HG03457 (cell line): ENCODE measurements around the gene ANKRD40CL.
"Not testable (repeated sequence)": the region's sequence is repeated elsewhere in the genome, so short reads cannot be mapped to it uniquely, and the experiment has no call there.

Experiments
- ATAC-seq: cut with Tn5 transposase; IDR thresholded peaks from one replicate; pipeline ENCODE4 v1.9.1; 2021; ENCODE audit warnings: moderate number of reproducible peaks; ENCODE audit not compliant: unreplicated experiment

Gene ANKRD40CL, protein sequence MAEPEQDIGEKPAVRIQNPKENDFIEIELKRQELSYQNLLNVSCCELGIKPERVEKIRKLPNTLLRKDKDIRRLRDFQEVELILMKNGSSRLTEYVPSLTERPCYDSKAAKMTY

DNA sequence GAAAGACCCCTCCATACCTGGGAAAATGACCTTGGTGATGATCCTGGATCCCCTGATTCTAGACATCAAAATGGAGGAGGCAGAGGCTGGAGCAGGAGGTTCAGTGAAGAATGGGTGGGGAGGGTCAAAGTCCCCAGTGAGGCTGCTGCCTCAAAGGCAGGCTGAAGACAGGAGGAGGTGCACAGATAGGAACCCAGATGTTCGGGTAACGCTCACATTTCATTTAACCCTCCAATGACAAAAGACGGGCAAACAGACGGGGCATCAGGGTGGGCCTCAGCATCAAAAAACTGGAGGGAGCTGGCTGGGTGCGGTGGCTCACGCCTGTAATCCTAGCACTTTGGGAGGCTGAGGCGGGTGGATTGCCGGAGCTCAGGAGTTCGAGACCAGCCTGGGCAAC lies at the start of gene ANKRD40CL:
ANKRD40CL (minus strand) TSS at position 73 of the 400 bp plus-strand sequence. CDS start 605 bp downstream, outside the sequence.
- no peak for ATAC-seq

DNA sequence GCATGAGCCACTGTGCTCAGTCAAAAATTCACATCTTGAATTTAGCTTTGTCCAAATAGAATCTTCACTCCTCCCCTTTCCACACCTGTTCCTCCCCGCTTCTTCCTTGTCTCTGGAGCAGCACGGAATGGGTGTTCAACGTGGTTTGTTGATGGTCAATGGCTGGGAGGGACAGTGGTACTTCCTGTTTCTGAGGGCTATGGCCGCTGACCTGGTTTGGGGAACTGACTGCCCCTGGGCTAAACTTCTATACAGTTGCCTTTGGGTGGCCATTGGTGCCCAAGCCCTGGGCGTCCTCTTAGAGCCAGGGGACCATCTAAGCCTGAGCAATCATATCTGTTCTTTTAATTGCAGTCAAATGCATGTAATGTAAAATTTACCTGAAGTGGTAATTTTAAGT lies 49.0 kb upstream of the ANKRD40CL start:
- ATAC-seq: no peak

DNA sequence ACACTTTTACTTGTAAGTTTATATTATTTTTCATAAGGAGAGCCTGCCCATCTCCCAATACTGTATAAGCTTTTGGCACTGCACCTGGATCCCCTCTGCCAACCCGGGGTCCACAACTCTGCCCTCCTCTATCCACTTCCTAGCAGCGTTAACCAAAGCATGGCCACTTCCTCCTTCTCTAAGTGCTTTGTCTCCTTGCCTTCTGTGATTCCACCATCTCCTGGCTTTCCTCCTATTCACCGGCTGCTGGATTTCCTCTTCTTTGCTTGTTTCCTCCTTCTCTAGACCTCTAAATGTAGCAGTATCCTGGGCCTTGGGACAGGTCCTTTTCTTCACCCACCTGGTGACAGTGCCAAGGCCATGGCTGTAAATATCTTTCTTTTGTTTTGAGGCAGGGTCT lies 48.1 kb upstream of the ANKRD40CL start:
- no peak for ATAC-seq

DNA sequence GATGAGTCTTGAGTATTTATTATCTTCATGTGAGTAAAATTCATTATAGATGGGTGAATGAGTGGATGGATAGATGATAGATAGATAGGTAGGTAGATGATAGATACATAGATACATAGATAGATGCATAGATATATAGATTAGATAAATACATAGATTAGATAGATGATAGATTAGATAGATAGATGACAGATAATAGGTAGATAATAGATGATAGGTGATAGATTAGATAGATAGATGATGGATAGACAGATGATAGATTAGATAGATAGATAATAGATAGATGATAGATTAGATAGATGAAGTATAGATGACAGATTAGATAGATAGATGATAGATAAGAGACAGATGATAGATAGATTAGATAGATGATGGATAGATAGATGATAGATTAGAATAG lies 46.3 kb upstream of the ANKRD40CL start:
- no peak for ATAC-seq

DNA sequence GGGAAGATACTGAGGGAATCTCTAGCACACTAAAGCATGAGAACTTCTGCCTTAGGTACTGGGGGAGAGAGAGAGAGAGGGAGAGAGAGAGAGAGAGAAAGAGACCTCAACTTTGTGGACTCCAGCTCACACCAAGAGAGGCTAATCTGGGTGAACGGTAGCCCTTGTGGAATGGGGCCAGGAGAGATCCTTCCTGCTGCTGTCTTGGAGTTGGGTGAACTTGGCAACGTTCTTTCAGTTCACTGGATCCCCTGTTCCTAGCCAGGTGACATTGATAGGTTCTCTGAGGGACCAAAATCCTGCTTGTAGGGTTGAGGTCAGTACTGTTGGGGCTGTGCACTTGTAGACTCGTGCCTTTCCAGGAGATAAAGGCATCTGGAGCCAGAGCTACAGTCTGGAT lies 41.6 kb upstream of the ANKRD40CL start:
- no peak for ATAC-seq

DNA sequence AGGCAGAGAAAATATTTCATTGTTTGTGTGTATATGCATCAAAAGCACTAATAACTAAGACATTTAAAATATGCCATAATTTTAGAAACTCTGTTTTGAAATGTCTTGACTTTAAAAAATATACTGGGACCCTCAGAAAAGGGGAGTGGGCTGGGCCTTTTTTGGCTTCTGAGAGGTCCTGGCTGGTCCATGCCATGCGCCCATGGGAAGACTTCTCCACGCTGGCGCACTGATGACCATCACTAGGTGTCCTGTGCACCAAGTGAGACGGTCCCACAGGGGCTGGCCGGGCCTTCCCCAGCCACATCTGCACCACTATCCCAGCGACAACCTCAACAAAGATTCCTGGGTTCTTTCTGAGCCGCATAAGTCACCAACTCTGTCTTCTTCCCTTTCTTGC lies 41.1 kb upstream of the ANKRD40CL start:
- no peak for ATAC-seq

DNA sequence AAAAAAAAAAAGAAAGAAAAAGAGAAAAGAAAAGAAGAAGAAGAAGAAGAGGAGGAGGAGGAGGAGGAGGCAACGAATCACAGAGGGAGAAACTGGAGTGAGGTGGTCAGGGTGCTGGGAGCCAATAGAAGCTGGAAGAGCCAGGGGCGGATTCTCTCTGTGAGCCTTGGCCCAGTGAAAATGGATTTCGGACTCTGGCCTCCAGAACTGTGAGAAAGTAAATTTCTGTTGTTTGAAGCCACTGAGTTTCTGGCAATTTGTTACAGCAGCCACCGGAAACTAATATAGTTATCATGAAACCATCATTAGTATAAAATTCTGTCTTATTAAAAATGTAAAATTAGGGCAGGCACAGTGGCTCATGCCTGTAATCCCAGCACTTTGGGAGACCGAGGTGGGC lies 40.4 kb upstream of the ANKRD40CL start:
- no peak for ATAC-seq

DNA sequence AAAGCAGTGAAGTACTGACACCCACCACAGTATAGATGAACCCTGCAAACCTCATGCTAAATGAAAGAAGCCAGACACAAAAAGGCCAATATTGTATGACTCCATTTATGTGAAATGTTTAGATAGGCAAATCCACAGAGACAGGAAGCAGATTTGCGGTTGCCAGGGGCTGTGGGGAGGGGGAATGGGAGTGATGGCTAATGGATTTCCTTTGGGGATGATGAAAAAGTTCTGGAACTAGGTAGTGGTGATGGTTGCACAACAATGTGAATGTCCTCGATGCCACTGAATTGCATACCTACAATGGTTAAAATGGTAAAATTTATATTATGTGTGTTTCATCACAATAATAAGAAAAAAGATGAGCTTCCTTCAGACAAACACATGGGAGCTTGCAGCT lies 39.7 kb upstream of the ANKRD40CL start:
- no peak for ATAC-seq

DNA sequence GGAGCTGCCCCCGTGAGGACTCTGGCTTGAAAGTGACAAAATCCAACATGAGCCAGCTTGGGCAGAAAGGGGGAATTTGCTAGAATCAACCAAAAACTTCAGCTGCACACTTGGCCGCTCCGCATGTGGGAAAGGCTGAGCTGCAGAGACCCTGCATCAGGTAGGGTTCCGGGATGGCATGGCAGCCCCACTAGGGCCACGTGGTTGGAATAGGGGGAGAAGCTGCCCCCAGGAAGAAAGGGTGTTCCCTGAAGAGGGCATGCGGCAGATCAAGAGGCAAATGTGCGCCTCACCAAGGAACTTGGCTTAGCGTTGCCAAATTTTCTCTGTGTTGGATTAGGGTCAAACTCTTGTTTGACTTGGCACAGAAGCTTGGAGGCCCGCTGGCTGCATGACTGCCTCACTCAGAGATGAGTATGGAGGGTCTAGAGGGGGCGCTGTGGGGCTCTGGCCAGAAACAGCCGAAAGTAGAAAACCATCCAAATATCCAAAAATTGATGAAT lies 38.9 kb upstream of the ANKRD40CL start:
- no peak for ATAC-seq

DNA sequence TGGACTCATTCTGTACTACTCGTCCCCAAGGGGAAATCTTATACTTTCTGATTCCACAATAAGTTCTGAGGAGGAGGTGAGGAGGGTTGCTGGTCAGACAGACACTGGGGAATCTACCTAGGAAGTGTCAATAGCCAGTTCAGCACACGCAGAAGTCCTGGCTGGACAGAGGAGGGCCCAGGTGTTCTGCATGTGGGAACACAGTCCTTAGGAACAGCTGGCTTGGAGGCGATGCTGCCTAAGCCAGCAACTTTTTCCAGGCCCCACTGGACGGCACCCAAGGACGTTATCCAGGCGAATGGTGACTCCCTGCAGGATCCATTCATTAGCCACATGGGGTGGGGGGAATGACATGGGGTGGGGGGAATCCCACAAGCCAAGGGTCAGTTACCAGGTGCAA lies 38.2 kb upstream of the ANKRD40CL start:
- no peak for ATAC-seq

DNA sequence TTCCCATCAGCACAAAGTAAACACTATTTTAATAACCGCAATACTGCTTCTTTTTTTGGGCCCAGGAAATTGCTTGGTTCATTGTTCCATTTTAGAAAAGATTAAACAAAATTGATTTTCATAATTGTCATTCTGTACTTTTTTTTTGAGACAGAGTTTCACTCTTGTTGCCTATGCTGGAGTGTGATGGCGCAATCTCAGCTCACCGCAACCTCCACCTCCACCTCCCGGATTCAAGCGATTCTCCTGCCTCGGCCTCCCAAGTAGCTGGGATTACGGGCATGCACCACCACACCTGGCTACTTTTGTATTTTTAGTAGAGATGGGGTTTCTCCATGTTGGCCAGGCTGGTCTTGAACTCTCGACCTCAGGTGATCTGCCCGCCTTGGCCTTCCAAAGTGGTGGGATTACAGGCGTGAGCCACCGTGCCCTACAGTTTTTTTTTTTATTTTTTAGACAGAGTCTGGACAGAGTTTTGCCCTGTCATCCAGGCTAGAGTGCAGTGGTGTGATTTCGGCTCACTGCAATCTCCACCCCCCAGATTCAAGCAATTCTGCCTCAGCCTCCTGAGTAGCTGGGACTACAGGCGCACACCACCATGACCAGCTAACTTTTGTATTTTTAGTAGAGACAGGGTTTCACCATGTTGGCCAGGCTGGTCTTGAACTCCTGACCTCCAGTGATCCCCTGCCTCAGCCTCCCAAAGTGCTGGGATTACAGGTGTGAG lies 37.6 kb upstream of the ANKRD40CL start:
- not testable (repeated sequence) for ATAC-seq

DNA sequence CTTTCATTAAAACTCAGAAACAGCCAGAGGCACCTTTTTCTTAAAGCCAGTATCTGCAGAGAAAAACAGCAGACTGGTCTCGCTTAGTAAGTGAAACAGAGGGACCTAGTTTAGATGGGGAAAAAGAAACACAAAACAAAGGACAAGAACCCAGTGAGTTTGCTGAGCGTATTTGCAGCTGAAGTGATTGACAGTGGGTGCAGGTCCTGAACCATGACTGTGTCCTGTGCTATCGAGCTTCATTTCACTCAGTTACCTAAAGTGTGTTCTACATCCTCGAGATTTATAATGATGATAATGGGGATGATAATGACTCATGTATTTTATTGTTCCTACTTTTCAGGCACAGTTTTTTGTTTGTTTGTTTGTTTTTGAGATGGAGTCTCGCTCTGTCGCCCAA lies 36.4 kb upstream of the ANKRD40CL start:
- no peak for ATAC-seq

DNA sequence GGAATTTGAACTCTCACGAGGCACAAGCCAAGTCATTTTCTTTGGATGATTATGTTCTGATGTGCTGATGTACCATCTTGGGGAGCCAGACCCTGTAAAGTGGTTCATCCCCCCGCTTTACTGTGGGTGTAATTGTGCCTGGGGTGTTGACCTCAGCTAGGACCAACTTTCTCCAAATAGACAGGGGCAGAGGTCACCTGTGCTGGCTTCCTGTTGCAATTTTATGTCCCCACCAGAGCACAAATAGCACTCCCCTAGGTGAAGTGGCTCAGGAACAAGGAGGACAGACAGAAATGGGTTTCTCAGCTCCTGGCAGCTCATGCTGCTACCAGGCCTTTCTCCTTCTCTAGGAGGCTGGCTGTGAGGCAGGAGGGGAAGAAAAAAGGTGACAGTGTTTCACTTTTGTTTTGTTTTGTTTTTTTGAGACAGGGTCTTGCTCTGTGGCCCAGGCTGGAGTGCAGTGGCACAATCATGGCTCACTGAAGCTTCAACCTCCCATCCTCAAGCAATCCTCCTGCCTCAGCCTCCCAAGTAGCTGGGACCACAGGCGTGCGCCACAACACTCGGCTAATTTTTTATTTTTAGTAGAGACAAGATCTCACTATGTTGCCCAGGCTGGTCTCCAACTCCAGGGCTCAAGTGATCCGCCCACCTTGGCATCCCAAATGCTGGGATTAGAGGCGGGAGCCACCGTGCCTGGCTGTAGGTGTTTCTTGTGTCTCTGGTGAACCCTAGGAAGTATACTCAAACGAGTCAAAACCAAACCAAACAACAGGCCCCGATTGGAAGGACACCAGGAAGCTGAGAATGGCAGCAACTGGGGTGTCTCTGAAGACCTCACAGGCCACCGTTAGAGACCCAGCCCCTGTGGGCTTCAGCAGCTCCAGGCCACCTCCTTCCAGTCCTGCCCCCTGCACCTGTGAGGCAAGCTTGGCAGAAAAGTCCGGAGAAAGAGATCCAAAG lies 35.6 kb upstream of the ANKRD40CL start:
- ATAC-seq: no peak

DNA sequence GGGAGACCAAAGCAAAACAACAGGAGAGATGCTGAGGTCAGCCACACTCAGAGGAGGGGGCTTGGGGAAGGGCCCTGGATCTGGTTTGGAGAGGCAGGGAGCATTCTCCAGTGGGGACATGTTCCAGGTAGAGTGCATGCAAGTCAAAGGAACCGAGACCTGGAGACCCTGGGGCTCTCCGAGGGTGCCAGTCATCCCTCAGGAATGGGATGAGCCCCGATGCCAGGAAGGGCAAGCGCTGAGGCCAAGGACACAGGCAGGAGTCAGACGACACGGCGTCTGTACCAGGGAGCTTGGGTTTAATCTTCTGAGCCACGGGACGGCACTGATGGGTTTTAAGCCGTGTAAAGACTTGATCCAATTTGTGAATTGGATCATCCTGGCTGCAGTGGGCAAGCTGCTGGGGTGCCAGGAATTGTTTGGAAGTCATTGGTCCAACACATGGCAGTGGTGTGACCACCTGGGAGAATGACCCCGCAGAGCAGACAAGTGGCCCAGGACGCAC lies 32.9 kb upstream of the ANKRD40CL start:
- ATAC-seq: no peak

DNA sequence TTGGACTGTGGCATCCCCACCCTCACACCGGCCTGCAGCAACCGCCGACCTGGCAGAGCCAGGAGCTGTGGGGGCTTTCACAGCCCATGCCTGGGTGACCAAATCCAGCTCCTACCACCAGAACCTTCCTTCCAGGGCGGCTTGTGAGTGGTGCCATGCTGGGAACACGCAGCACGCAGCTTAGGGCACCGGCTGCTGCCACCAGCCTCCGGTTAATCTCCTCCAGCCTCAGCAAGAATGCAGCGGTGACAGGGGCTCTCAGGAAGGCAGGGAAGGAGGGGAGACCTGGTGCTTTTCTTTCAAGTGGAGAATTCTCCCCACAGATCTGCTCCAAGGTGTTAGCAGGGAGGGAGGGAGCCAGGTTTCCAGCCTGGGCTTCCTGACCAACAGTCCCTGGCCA lies 32.3 kb upstream of the ANKRD40CL start:
- no peak for ATAC-seq

DNA sequence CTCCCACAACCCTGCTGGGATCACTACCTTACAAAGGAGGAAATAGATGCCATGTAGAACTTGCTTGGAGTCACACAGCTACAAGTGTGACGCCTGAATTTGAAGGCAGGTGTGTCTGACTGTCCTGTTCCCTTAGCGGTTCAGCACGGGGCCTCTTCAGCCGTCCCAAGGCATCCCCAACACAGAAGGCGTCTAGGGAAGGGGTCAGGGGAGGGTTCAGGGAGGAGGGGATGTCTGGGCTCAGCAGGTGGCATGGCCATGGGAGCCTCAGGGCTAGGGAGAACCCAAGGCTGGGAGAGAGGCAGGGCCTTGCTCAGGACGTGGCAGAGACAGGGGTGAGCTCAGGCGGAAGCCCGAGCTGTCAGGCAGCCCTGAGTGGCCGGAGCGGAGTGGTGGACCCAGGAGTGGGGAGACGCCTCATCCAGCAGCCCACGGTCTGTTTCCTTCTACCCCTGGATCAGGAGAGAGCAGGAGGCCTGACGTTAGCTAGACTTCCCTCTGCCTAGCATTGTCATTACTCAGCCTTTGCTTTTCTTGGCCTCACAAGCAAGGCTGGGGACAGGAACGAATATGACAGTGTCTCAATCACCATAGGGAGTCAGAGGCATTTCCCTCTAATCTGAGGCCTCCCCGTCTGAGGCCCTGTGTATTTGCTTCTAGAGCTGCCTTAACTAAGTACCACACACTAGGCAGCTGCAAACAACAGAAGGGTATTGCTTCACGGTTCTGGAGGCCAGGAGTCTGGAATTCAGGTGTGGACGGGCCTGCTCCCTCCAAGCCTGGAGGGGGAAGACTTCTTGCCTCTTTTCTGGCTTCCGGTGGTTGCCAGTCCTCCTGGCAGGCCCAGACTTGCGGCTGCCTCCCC lies 31.3 kb upstream of the ANKRD40CL start:
- no peak for ATAC-seq

DNA sequence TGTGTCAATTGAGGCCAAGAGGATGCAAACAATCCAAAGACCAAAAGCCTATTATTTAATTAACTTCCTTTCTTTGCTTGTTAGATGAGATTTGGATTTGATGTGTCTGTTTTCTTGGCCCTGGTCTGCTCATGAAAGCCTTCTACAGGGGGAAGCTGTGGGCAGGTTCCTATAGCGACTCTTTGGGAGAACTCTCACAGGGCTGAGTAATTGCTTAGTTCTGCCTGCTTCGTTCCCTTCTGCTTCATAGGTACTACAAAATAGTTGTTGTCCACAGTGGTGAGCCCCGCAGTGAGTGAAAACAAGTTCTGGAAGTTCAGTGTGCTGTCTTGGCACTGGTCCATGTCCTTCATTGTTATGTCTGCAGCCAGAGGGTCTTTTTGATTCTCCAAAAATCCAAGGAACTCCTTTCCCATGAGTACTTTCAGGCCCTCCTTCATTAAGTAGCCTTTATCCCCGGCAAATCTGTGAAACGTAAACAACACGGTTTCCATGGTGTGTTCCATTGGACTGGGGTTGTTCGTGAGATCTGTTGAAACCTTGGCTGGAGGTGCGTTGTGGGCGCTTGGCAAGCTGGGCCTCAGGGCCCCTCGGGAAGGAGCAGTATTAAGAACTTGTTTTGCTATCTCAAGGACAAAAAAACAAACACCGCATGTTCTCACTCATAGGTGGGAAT lies 30.0 kb upstream of the ANKRD40CL start:
- ATAC-seq: no peak

DNA sequence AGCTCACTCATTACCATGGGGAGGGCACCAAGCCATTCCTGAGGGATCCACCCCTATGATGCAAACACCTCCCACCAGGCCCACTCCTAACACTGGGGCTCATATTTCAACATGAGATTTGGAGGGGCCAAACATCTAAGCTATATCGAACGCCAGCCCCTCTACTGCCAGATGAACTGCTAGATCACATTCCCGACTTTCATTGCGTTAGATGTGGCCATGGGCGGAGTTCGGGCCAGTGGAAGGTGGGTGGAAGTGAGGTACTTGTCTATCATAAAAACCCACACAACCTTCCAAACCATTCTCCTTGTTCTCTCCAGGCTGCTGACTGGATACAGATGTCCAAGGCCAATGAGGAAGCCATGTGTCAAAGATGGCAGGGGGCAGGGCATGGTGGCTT lies 27.0 kb upstream of the ANKRD40CL start:
- ATAC-seq: no peak

DNA sequence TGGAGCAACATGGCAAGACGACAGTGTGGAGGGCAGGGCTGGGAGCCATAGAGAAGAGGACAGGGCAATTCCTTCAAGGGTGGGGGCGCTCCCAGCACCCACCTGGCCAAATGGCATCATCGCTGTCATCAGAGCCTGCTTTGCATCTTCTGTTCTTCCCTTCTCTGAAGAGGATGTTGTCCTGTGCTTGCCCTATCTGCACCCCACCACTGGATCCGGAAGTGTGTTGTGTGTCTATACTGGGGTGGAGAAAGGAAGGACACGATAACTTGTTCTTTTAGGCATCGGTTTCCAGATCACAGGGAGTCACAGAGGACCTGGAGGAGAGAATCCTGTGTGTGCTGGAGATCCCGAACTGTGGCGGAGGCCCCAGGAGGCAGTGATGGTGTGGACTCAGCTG lies 25.7 kb upstream of the ANKRD40CL start:
- ATAC-seq: no peak

DNA sequence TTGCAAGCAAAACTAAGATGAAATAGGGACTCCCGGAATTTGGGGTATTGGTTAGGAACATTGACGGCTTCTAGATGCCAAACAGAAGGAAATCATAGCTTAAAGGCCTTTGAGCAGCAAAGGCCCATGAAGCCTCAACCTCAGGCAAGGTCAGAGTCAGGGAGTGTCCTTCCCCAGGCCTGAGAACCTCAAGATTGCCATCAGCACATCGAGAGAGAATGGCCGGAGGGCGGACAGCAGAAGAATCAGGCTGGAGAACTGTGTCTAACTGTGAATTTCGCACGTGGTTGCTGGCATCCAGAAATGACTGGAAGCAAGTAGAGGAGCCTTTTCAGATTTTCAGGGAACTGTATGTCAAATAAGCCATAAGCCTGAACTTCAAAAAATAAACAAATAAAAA lies 24.8 kb upstream of the ANKRD40CL start:
- no peak for ATAC-seq
